Upper lobe of left lung (tissue), 4 donors: ENCODE data around the gene NEK10.
A peak's percentile ranks its signal among the peaks of the same experiment; 100 is the strongest.

Experiments used
- EP300 ChIP-seq, 4 donors: sonication (generic); formaldehyde crosslinking; IDR thresholded peaks; one replicate each; pipeline ENCODE4 v1.5.1; 2017; ENCODE audit warnings: antibody characterized with exemption in 4 of 4, control low read depth in 2 of 4
- POLR2A ChIP-seq, 4 donors: fragments of 450-650 bp; IDR thresholded peaks; one replicate each; pipeline ENCODE4 v1.5.1; 2016 to 2017; ENCODE audit warnings: antibody characterized with exemption in 4 of 4, mild to moderate bottlenecking in 2 of 4
- POLR2AphosphoS5 ChIP-seq, 2 donors: sonication (generic); formaldehyde crosslinking; IDR thresholded peaks; one replicate each; pipeline ENCODE4 v1.5.1; 2017; ENCODE audit warnings: antibody characterized with exemption in 2 of 2
- TF ChIP-seq, protein P1 (sequence below), 6 experiments: fragments of 450-650 bp in 4 of 6; fragments of 200-600 bp in 2 of 6; sonication (generic) in 2 of 6; IDR thresholded peaks; one replicate each; pipeline ENCODE4 v1.5.1; 2016 to 2019; ENCODE audit warnings: antibody characterized with exemption in 6 of 6

DNA sequence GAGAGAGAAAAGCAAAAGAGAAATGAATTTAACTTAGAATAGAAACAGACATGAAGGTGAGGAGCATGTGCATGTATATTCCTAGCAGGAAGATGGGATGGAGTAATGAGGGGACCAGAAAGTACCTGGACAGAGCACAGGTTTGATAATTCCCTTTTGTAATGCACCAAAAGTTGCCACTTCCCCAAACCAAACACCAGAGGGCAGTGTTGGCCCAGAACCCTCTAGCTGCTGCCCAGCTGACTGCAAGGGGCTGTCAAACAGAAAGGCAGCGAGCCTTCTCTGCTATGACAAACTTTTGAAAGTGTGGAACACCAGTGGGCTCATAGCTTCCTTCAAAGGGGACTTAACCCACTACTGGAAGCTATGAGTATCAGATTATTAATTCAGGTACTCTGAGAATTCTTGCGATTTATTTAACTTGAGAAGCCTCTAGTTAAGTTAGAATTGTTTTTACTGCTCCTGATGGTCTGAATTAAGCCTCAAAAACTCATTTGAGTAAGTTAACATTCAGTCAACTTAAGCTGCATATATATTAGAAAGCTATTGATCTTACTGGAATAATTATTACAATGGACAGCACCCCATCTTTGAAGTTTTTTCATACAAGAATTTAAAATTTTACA, 234.9 kb downstream of the NEK10 start:
- TF ChIP-seq, protein P1, sequence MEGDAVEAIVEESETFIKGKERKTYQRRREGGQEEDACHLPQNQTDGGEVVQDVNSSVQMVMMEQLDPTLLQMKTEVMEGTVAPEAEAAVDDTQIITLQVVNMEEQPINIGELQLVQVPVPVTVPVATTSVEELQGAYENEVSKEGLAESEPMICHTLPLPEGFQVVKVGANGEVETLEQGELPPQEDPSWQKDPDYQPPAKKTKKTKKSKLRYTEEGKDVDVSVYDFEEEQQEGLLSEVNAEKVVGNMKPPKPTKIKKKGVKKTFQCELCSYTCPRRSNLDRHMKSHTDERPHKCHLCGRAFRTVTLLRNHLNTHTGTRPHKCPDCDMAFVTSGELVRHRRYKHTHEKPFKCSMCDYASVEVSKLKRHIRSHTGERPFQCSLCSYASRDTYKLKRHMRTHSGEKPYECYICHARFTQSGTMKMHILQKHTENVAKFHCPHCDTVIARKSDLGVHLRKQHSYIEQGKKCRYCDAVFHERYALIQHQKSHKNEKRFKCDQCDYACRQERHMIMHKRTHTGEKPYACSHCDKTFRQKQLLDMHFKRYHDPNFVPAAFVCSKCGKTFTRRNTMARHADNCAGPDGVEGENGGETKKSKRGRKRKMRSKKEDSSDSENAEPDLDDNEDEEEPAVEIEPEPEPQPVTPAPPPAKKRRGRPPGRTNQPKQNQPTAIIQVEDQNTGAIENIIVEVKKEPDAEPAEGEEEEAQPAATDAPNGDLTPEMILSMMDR (IDR thresholded peaks at IDR 0.05), result peak; percentile 64 to 80 (median 70)
- TF ChIP-seq POLR2A (IDR thresholded peaks at IDR 0.05) (no peak), EP300 (IDR thresholded peaks at IDR 0.05) (no peak), POLR2AphosphoS5 (IDR thresholded peaks at IDR 0.05) (no peak)
